Right lobe of liver (tissue), 4 donors: ENCODE measurements around the gene KLK10.

Experiments used
- POLR2A ChIP-seq: fragments of 450-650 bp; IDR thresholded peaks from one replicate; pipeline ENCODE4 v1.6.1; 2017; ENCODE audit warnings: antibody characterized with exemption, mild to moderate bottlenecking
- TF ChIP-seq, protein P1 (sequence below), 4 donors: fragments of 200-600 bp in 3 of 4; fragments of 450-650 bp in 1 of 4; IDR thresholded peaks; one replicate each; pipeline versions ENCODE4 v1.5.1 to v1.8.0; 2016 to 2022; ENCODE audit warnings: antibody characterized with exemption in 4 of 4, mild to moderate bottlenecking in 2 of 4
- donor health status: DM: no; HTN: no; CAD: no.
- donor health status: DM: no; HTN: no; CAD: no.
- donor health status: DM: no; HTN: yes; CAD: no.

DNA sequence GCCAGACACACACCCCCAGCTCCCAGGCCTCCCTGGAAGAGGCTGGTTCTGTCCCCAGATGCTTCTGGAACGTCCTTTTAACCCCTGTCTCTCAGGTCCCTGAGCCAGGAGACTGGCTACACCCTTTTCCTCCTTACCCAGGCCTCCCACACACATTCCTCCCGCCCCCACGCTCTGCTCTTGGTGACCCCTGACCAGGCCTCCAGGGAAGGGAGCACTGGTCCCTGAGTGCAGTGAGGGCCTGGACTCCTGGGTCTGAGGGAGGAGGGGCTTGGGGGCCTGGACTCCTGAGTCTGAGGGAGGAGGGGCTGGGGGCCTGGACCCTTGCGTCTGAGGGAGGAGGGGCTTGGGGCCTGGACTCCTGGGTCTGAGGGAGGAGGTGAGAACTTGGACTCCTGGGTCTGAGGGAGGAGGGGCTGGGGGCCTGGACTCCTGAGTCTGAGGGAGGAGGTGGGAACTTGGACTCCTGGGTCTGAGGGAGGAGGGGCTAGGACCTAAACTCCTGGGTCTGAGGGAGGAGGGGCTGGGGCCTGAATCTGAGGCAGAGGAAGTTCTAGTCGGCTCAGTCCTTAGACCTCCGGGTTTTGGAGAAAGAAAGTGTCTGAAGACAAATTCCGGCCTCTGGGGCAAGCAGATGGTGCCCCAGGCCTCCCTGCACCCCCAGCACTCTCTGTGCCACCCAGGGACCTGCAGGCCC, 50.6 kb downstream of the KLK10 start:
- TF ChIP-seq, protein P1, sequence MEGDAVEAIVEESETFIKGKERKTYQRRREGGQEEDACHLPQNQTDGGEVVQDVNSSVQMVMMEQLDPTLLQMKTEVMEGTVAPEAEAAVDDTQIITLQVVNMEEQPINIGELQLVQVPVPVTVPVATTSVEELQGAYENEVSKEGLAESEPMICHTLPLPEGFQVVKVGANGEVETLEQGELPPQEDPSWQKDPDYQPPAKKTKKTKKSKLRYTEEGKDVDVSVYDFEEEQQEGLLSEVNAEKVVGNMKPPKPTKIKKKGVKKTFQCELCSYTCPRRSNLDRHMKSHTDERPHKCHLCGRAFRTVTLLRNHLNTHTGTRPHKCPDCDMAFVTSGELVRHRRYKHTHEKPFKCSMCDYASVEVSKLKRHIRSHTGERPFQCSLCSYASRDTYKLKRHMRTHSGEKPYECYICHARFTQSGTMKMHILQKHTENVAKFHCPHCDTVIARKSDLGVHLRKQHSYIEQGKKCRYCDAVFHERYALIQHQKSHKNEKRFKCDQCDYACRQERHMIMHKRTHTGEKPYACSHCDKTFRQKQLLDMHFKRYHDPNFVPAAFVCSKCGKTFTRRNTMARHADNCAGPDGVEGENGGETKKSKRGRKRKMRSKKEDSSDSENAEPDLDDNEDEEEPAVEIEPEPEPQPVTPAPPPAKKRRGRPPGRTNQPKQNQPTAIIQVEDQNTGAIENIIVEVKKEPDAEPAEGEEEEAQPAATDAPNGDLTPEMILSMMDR (IDR thresholded peaks at IDR 0.05), result no peak
- no peak for TF ChIP-seq POLR2A
